SK-N-MC (cell line): ENCODE data around the gene PDK3.

Experiments
- DNase-seq: peaks from one replicate; pipeline ENCODE4 v3.0.0-alpha.2; 2011; ENCODE audit warnings: low read depth, low spot score
- H3K27ac ChIP-seq: fragments of 200-600 bp; sonication (generic); 2 replicates; pipeline ENCODE4 v1.5.1; 2016; ENCODE audit warnings: mixed run types
- H3K36me3 ChIP-seq: fragments of 200-600 bp; sonication (generic); 2 replicates; pipeline ENCODE4 v1.6.1; 2017; ENCODE audit warnings: antibody characterized with exemption, low read length, mixed read lengths; ENCODE audit not compliant: insufficient read depth
- H3K4me3 ChIP-seq: fragments of 200-600 bp; sonication (generic); 2 replicates; pipeline ENCODE4 v1.5.1; 2016
- H3K9ac ChIP-seq: fragments of 200-600 bp; sonication (generic); 2 replicates; pipeline ENCODE4 v1.8.0; 2017; ENCODE audit warnings: mixed run types, mixed read lengths; ENCODE audit not compliant: insufficient read length
- H3K9me3 ChIP-seq: fragments of 200-600 bp; sonication (generic); 2 replicates; pipeline ENCODE4 v1.6.1; 2017; ENCODE audit warnings: low read depth, mild to moderate bottlenecking, antibody characterized with exemption, low read length, moderate library complexity, mixed read lengths
- EZH2 ChIP-seq: fragments of 200-600 bp; sonication (generic); IDR thresholded peaks from one replicate; pipeline ENCODE4 v1.6.1; 2017; ENCODE audit warnings: antibody characterized with exemption
- FOXP2 ChIP-seq: optimal IDR thresholded peaks from 2 replicates; pipeline ENCODE3; 2011; ENCODE audit warnings: mild to moderate bottlenecking, moderate library complexity; ENCODE audit not compliant: insufficient read depth; ENCODE audit errors: extremely low read length, control extremely low read depth
- POLR2AphosphoS5 ChIP-seq: IDR thresholded peaks from 2 replicates; pipeline ENCODE4 v1.6.1; 2012; ENCODE audit warnings: mild to moderate bottlenecking, low read depth, low read length, borderline replicate concordance

The PDK3 gene

GRCh38 chrX:24550166-24550565, 85.1 kb downstream of the PDK3 start:
- no peak for DNase-seq
- Histone ChIP-seq H3K9me3 (no peaks in the 10 kb centered on the region), H3K9ac (no peak overlapping the region), H3K4me3 (no peak overlapping the region), H3K36me3 (no peaks in the 10 kb centered on the region), H3K27ac (no peak overlapping the region)
- TF ChIP-seq EZH2 (no peak), POLR2AphosphoS5 (no peak), FOXP2 (no peak)

DNA sequence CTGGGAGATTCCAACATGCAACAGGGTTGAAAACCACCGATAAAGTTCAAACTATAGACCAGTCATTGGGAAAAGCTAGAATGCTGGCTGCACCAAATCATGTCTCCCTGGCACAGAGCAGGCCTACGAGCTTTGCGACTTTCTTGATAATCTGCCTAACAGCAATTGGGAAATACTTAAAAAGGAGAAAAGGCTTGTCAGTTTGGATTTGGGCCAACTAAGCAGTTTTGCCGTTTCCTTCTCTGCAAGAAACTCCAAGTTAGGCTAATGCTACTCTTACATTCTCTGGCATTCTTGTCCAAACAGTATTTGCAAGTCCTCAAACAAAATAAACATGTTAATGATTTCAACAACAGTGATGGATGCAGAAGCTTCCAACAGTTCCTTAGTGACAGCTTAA, 87.9 kb downstream of the PDK3 start:
- no peak overlapping the region for H3K9ac ChIP-seq
- no peak for TF ChIP-seq FOXP2
- no peak for TF ChIP-seq POLR2AphosphoS5
- TF ChIP-seq EZH2: no peak
- H3K9me3 ChIP-seq: no peaks in the 10 kb centered on the region
- no peak overlapping the region for H3K4me3 ChIP-seq
- no peak for DNase-seq
- no peaks in the 10 kb centered on the region for H3K36me3 ChIP-seq
- no peak overlapping the region for H3K27ac ChIP-seq

- TF ChIP-seq POLR2AphosphoS5 (no peak), EZH2 (no peak), FOXP2 (no peak)
- Histone ChIP-seq H3K9ac (no peak overlapping the region), H3K36me3 (no peaks in the 10 kb centered on the region), H3K9me3 (no peaks in the 10 kb centered on the region), H3K27ac (no peak overlapping the region), H3K4me3 (no peak overlapping the region)
- DNase-seq: no peak
Measured at GRCh38 chrX:24561121-24561520, 96.0 kb downstream of the PDK3 start.

GRCh38 chrX:24563291-24564010, 98.4 kb downstream of the PDK3 start:
- TF ChIP-seq FOXP2 (no peak), POLR2AphosphoS5 (no peak), EZH2 (no peak)
- Histone ChIP-seq H3K27ac (no peak overlapping the region), H3K4me3 (no peak overlapping the region), H3K9me3 (no peaks in the 10 kb centered on the region), H3K9ac (no peak overlapping the region), H3K36me3 (no peaks in the 10 kb centered on the region)
- DNase-seq: no peak

DNA sequence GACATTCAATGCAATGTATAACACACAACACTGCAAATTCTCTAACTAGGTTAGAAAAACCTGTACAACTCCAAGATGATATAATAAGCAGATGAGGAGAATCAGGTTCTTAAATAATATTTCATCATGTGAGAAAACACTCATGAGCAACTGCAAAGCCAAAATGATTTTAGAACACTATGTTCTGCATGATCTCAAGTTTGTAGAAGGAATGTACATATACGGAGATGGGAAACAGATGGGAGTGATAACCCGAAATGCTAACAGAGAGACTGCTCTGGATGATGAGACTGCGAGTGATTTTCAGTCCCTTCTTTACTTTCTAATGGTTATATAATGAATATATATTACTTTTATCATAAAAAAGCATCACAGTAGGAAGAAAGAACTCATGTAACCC, 101.2 kb downstream of the PDK3 start:
- H3K4me3 ChIP-seq: no peak overlapping the region
- H3K36me3 ChIP-seq: no peaks in the 10 kb centered on the region
- H3K9ac ChIP-seq: no peak overlapping the region
- no peak for DNase-seq
- TF ChIP-seq POLR2AphosphoS5 (no peak), EZH2 (no peak), FOXP2 (no peak)
- no peaks in the 10 kb centered on the region for H3K9me3 ChIP-seq
- H3K27ac ChIP-seq: no peak overlapping the region

DNA sequence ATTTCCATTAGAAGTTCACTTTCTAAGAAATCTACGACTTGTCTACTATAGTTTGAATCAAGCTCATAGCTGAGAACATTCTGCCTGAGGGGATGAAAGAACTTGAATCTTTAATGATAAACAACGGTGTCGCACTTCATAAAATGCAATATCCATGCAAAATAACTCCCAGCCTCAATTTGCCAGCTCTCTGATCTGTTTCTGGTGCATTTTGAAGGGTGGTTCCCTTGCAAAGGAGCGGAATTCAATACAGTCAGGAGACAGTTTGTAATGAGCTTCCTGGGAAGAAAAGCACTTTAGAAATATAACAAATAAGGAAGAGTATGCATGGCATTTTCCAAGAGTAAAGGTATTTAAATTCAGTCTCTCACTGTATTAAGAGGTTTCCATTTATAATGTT, 102.1 kb downstream of the PDK3 start:
- no peak overlapping the region for H3K9ac ChIP-seq
- DNase-seq: peak; percentile 63
- no peaks in the 10 kb centered on the region for H3K9me3 ChIP-seq
- H3K27ac ChIP-seq: no peak overlapping the region
- H3K36me3 ChIP-seq: no peaks in the 10 kb centered on the region
- TF ChIP-seq FOXP2: peak; percentile 28
- TF ChIP-seq EZH2: no peak
- no peak overlapping the region for H3K4me3 ChIP-seq

DNA sequence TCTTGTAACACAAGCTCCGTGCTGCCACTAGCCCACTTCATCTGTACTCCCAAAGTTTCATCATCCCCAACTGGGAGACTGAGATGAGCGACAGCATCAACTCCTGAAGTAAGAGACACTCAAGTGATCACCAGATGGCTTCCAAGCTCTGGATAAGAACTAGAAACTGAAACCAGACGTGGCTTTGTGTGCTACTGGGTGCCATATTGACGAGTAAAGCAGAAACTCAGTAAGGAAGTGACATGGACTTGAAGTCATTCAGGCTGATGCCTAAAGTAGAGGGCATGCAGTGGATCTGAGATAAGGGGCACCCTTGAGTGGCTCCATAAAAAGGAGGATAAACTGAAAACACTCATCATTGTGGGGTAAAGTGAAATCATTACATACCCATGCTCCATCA, 109.7 kb downstream of the PDK3 start:
- Histone ChIP-seq H3K9ac (no peak overlapping the region), H3K4me3 (no peak overlapping the region), H3K27ac (no peak overlapping the region), H3K36me3 (no peaks in the 10 kb centered on the region), H3K9me3 (no peaks in the 10 kb centered on the region)
- DNase-seq: no peak
- TF ChIP-seq EZH2 (no peak), POLR2AphosphoS5 (no peak), FOXP2 (no peak)

DNA sequence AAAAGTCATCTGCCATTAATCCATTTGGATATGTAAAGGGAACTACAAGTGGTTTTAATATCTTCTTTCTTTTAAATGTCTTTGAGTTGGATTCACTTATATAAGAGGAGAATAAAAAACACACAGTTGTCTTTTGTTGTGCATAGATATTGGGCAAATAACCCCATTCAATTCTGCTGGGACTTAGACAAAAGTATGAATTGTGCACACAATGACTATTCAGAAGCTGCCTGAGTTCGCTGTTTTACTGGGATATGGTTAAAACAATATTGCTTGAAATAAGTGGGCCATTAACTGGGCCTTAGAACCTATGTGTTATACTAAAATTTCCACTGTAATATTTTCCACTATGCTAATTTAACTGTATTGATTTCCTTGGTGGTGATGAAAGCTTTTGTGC, 110.4 kb downstream of the PDK3 start:
- no peak overlapping the region for H3K4me3 ChIP-seq
- H3K9me3 ChIP-seq: no peaks in the 10 kb centered on the region
- no peak for DNase-seq

DNA sequence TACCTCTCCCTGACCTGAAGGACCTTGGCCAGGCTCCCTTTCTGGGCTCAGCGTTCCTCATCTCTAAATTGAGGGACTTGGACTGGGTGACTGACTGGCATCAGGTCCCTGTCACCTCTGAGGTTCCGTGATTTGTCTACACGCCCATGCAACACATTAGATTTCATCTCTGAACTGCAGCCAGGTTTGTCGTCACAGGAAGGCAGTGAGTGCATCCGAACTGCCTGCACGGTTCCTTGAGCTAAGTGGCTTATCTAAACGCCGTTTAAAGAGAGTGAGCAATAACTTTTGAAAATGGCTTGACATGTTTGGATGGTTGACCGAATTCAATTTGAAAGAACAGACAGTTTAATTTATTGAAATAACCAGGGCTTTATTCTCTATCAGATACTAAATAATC, 112.0 kb downstream of the PDK3 start:
- H3K27ac ChIP-seq: no peak overlapping the region
- no peaks in the 10 kb centered on the region for H3K36me3 ChIP-seq
- no peak for TF ChIP-seq POLR2AphosphoS5
- no peak overlapping the region for H3K9ac ChIP-seq
- DNase-seq: no peak
- H3K4me3 ChIP-seq: no peak overlapping the region
- no peaks in the 10 kb centered on the region for H3K9me3 ChIP-seq

More for the DNA sequence above, 110.4 kb downstream of the PDK3 start:
- Histone ChIP-seq H3K27ac (no peak overlapping the region), H3K36me3 (no peaks in the 10 kb centered on the region), H3K9ac (no peak overlapping the region)
- no peak for TF ChIP-seq EZH2
